ENCODE data around the gene PDE3A. TPM values are rescaled to one million over a fixed set of nuclear protein-coding genes. Genes with fewer than 3 reads are reported as not detected.

Gene PDE3A
- total RNA-seq, 1 donor, result 1.3 TPM

DNA sequence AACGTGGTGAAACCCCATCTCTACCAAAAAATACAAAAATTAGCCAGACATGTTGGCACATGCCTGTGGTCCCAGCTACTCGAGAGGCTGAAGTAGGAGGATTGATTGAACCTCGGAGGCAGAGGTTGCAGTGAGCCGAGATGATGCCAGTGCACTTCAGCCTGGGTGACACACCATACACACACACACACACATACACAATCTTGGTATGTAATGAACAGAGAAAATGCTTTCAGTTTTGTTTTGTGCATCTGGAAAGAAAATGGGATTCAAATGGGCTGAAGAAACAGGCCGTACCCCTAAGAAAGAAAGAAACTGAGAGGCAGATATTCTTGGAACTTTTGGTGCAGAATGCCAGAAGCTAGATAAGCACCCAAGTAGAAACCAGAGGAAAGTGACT lies 107.2 kb downstream of the PDE3A start:
- Histone ChIP-seq H3K4me1 (ENCODE audit: insufficient read depth, low read length) (no peaks in the 10 kb centered on the region), H3K9me3 (ENCODE audit: low read depth, low read length) (no peaks in the 10 kb centered on the region), H3K27me3 (ENCODE audit: insufficient read depth, low read length) (no peaks in the 10 kb centered on the region), H3K4me3 (ENCODE audit: low read length) (no peak overlapping the region)

DNA sequence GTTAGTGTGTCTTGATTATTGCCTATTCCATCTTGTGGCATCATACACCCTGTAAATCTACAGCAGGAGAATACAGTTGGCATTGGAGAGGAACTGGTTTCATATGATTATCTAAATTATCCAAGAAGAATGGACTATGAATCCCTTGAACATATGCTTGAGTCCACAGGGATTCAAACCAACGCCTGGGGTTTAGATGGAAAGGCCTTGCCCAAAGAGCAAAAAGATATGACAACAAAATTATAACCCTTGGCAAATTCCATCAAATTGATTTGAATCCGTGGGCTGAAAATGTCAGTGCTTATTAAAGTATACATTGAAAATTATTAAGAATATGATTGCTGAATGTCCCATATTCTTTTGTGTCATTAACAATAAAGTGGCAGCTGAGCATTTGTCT lies 108.2 kb downstream of the PDE3A start:
- no peaks in the 10 kb centered on the region for H3K27me3 ChIP-seq (ENCODE audit: insufficient read depth, low read length)
- no peak overlapping the region for H3K4me3 ChIP-seq (ENCODE audit: low read length)
- no peaks in the 10 kb centered on the region for H3K4me1 ChIP-seq (ENCODE audit: insufficient read depth, low read length)
- no peaks in the 10 kb centered on the region for H3K9me3 ChIP-seq (ENCODE audit: low read depth, low read length)

DNA sequence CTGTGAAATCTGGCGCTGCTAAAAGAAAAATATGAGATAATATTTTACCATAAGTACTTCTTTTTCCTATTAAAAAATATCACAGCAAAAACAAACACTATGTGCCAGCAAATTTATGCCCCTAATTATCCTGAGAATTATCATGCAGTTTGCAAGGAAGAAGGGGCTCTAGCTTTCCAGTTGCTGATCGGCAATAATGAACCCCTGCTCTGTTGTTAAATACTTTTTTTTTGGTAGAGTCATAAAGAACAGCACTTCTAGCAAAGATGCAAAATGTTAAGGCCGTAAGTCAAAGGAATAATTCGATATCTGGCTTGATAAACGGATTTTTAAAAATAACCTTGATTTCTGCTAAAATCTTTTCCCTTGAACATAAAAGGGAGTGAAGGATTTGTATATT lies 108.9 kb downstream of the PDE3A start:
- no peak overlapping the region for H3K4me3 ChIP-seq (ENCODE audit: low read length)
- no peaks in the 10 kb centered on the region for H3K9me3 ChIP-seq (ENCODE audit: low read depth, low read length)
- H3K4me1 ChIP-seq (ENCODE audit: insufficient read depth, low read length), result no peaks in the 10 kb centered on the region
- no peaks in the 10 kb centered on the region for H3K27me3 ChIP-seq (ENCODE audit: insufficient read depth, low read length)

DNA sequence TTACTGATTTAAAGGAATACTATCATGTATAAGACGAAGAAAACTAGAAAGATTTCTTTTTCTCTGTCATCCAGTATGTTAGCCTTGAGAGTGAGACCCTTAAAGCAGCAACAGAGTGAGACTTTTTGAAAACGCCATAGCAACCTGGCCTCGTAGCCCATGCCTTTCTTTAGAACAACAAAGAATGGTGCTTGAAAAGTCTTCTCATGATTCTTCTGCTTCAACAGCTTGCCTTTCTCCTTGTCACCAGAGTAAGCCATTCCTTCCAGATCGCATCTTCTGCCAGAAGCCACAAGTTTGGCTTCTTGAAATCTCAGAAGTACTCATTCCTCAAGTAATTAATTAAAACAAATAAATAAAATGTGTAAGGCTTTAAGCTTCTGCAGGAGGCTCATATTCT lies 109.3 kb downstream of the PDE3A start:
- Histone ChIP-seq H3K27me3 (ENCODE audit: insufficient read depth, low read length) (no peaks in the 10 kb centered on the region), H3K9me3 (ENCODE audit: low read depth, low read length) (no peaks in the 10 kb centered on the region)

DNA sequence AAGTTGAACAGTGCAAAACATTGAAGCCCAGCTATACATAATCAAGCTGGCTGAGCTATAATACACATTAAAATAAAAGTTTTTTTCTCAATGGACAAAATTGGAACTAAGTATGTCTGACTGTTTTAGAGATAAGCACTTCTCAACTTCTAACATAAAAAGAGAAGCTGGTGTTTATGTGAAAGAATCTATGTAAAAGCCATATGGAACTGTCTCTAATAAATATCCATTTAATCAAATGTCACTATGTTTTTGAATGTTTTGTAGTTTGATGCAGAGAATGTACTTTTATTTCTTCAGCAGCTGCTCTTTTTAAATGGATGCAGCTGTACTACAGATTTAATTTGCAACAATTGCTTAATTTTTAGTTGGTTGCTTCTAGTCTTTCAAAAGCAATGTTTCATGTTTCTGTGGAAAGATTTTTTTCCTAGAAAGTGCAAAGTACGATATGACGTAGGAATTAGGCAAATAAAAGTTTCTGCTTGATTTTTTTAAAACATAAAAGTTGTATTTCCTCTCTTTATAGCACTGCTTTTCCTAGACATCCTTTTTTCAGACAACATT lies 114.2 kb downstream of the PDE3A start:
- Histone ChIP-seq H3K27me3 (ENCODE audit: insufficient read depth, low read length) (no peaks in the 10 kb centered on the region), H3K4me3 (ENCODE audit: low read length) (no peak overlapping the region), H3K9me3 (ENCODE audit: low read depth, low read length) (no peaks in the 10 kb centered on the region), H3K4me1 (ENCODE audit: insufficient read depth, low read length) (no peaks in the 10 kb centered on the region)

More for the DNA sequence above, 109.3 kb downstream of the PDE3A start:
- H3K4me3 ChIP-seq (ENCODE audit: low read length), result no peak overlapping the region
- no peaks in the 10 kb centered on the region for H3K4me1 ChIP-seq (ENCODE audit: insufficient read depth, low read length)

DNA sequence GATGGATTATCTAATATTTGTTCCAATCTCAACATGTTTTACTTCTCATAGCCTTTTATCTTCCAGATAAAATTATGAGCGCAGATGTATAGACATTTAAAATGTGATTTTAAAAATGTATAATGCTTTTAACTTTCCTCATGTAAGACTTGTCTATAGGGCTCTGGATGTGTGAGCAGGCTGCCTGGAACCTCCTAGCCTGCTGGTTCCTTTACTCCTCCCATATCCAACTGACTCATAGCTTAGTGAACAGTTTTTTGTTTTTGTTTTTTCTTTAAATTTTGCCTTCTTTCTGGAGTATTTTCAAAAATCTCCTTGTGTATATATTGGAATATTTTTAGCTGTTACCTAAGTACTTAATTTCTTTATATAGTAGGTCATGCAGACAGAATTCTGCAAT lies 115.4 kb downstream of the PDE3A start:
- Histone ChIP-seq H3K27me3 (ENCODE audit: insufficient read depth, low read length) (no peaks in the 10 kb centered on the region), H3K4me1 (ENCODE audit: insufficient read depth, low read length) (no peaks in the 10 kb centered on the region), H3K4me3 (ENCODE audit: low read length) (no peak overlapping the region), H3K9me3 (ENCODE audit: low read depth, low read length) (no peaks in the 10 kb centered on the region)

DNA sequence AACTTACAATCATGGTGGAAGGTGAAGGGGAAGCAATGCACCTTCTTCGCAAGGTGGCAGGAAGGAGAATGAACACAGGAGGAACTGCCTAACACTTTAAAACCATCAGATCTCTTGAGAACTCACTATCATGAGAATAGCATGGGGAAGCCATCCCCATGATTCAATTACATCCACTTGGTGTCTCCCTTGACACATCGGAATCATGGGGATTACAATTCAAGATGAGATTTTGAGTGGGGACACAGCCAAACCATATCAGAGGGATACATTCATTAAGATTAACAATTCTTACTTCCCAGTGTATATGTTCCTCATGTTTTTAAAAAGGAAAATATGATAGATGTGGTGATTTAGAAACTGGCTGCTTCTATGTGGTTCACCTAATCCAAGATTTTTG lies 117.9 kb downstream of the PDE3A start:
- H3K4me3 ChIP-seq (ENCODE audit: low read length), result no peak overlapping the region
- no peaks in the 10 kb centered on the region for H3K9me3 ChIP-seq (ENCODE audit: low read depth, low read length)
- no peaks in the 10 kb centered on the region for H3K4me1 ChIP-seq (ENCODE audit: insufficient read depth, low read length)
- H3K27me3 ChIP-seq (ENCODE audit: insufficient read depth, low read length), result no peaks in the 10 kb centered on the region

DNA sequence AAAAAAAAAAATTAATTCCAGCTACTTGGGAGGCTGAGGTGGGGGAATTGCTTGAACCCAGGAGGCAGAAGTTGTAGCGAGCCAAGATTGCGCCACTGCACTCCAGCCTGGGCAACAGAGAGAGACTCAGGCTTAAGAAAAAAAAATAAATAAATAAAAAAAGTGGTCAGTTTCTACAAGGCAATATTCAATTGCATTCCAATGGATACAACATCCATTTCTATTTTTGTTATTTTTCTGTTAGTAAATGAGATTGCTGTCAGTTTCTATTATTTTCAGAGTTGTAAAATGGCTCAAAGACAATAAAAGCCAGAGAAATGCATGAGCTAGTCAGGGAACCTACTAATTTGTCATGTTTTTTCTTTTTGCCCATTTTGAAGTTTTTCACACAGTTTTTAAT lies 119.2 kb downstream of the PDE3A start:
- no peaks in the 10 kb centered on the region for H3K27me3 ChIP-seq (ENCODE audit: insufficient read depth, low read length)
- H3K9me3 ChIP-seq (ENCODE audit: low read depth, low read length), result no peaks in the 10 kb centered on the region
- no peak overlapping the region for H3K4me3 ChIP-seq (ENCODE audit: low read length)
- H3K4me1 ChIP-seq (ENCODE audit: insufficient read depth, low read length), result peaks cover 3% of the 10 kb centered on the region

DNA sequence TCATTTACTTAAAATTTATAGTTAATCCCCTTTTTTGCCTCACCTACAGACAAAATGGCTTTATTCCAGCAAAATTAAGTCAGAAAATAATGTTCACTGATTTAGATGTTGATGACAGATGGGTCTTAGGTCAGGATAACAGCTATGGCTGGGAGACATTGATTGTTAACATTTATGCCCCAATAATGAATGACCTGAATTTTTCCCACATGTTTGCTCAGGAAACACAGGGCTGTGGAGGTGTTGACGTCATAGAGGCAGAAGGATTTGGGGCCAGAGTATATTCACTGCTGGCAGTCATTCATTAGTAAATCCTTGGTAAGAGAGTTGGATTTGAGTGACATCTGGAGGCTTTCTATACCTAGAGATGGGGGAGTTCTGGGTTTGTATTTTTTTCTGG lies 121.3 kb downstream of the PDE3A start:
- H3K4me1 ChIP-seq (ENCODE audit: insufficient read depth, low read length), result peaks cover 5% of the 10 kb centered on the region
- H3K27me3 ChIP-seq (ENCODE audit: insufficient read depth, low read length), result no peaks in the 10 kb centered on the region
- no peak overlapping the region for H3K4me3 ChIP-seq (ENCODE audit: low read length)
- no peaks in the 10 kb centered on the region for H3K9me3 ChIP-seq (ENCODE audit: low read depth, low read length)

DNA sequence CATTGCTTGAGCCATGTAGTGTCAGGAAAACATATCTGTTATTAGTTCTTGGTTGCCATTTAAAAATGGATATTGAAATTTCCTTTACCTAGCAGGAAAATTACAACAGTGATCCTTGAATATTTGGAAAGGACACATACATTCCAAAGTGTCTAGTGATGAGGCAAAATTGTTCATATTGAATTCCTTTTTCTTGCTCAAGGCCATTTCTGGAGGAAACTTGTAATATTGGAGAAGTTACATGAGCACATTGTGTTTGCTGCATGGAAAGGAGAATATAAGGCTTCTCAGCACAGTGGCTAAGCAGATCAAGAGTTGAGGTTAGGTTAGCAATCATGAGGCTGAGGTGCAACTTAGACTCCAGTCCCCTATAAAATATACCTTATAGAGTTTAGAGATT lies 121.9 kb downstream of the PDE3A start:
- H3K27me3 ChIP-seq (ENCODE audit: insufficient read depth, low read length), result no peaks in the 10 kb centered on the region
- no peaks in the 10 kb centered on the region for H3K9me3 ChIP-seq (ENCODE audit: low read depth, low read length)
- peaks cover 5% of the 10 kb centered on the region for H3K4me1 ChIP-seq (ENCODE audit: insufficient read depth, low read length)
- H3K4me3 ChIP-seq (ENCODE audit: low read length), result no peak overlapping the region

DNA sequence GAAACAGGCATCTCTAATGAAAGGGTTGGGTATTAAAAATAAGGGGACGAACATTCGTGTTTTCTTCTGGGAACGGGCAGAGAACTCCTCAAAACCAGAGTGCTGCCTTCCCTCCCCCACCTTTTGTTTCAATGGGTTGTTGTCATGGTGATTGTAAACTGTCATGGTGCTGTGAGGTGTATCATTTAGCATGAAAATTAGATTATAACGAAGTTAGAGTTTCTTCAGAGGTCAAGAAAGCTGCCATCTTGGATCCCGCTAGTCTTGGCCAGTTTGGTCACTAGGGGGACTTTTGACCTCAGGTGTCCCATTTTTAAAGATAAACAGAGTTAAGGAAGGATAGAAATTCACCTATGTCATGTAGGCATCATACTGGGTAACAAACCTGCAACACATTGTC lies 123.0 kb downstream of the PDE3A start:
- H3K4me3 ChIP-seq (ENCODE audit: low read length), result no peak overlapping the region
- no peaks in the 10 kb centered on the region for H3K9me3 ChIP-seq (ENCODE audit: low read depth, low read length)
- H3K27me3 ChIP-seq (ENCODE audit: insufficient read depth, low read length), result no peaks in the 10 kb centered on the region
- peaks cover 5% of the 10 kb centered on the region for H3K4me1 ChIP-seq (ENCODE audit: insufficient read depth, low read length)

DNA sequence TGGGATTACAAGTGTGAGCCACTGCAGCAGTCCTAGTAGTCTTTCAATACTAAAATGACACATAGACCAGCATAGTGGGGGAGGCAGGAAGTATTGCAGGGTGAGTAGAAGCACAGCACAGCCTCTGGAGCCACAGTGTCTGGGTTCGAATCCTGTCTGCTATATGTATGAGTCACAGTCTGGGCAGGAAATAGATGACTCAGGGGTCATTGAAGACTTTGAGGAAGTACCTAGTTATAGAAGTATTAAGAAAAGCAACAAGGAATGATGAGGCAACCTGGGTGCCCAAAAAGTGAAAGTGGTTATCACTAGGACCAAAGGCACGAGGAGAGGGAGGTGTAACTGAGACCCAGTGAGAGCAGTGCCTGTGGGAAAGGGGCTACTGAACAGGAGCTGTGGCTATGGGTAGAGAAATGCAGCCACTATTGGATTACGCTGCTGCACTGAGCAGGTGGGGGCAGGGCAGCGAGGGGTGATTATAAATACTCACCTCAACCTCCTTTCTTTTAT lies 124.0 kb downstream of the PDE3A start:
- H3K9me3 ChIP-seq (ENCODE audit: low read depth, low read length), result no peaks in the 10 kb centered on the region
- no peaks in the 10 kb centered on the region for H3K27me3 ChIP-seq (ENCODE audit: insufficient read depth, low read length)
- H3K4me3 ChIP-seq (ENCODE audit: low read length), result no peak overlapping the region
- peaks cover 5% of the 10 kb centered on the region for H3K4me1 ChIP-seq (ENCODE audit: insufficient read depth, low read length)

DNA sequence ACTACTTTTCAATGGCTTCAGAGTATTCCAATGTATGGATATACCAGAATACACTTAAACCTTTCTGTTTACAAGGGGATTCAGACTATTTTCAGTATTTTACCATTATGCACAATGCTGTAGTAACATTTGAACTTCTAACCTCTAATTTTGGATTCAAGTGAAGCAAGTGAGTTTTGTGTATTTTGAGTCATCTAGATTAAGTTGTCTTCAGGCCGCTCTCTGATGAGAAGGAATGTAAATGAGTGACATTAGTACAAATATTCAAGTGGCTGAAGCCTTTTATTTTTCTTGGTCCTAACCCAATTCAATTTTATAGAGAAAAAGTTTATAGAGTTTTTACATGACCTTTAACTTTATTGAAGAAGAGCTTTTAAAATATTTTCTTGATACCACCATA lies 125.6 kb downstream of the PDE3A start:
- H3K27me3 ChIP-seq (ENCODE audit: insufficient read depth, low read length), result no peaks in the 10 kb centered on the region
- no peaks in the 10 kb centered on the region for H3K9me3 ChIP-seq (ENCODE audit: low read depth, low read length)
- H3K4me3 ChIP-seq (ENCODE audit: low read length), result no peak overlapping the region

DNA sequence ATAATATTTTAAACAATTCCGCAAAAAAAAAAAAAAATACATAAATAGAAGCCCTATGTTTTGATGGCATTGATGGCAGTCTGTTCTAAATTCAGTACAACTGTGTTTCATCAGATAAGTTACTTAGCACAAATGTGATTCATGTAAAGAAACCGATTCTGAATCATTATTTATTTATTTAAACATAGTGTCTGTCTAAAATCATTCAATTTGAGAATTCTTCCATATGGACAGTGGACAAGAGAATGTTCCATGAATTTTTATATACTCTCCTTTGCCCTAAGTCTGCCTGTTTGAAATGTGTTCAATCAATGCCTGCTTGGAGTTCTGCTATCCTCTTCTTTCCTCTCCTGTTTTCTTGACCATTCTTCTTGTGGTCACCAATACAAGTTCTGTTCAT lies 126.5 kb downstream of the PDE3A start:
- no peaks in the 10 kb centered on the region for H3K9me3 ChIP-seq (ENCODE audit: low read depth, low read length)
- peaks cover 5% of the 10 kb centered on the region for H3K4me1 ChIP-seq (ENCODE audit: insufficient read depth, low read length)
- H3K27me3 ChIP-seq (ENCODE audit: insufficient read depth, low read length), result no peaks in the 10 kb centered on the region

More for the DNA sequence above, 125.6 kb downstream of the PDE3A start:
- peaks cover 5% of the 10 kb centered on the region for H3K4me1 ChIP-seq (ENCODE audit: insufficient read depth, low read length)

DNA sequence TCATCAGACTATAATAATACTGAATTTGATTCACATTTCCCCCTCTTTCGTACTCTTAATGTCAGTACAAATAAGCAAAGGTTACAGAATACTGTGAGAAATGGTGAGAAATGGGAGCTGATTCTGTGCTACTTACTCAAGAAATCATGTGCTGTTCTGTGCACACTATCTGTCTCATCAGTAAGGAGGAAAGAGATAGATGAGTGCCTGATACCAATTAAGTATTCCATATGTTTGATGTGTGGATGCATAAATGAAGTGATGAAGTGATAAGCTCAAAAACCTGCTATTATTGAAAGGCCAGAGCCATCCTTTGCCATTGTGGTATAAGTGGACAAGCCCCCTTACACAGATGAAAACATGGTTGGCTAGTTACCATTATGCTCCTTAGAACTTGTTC lies 127.7 kb downstream of the PDE3A start:
- no peaks in the 10 kb centered on the region for H3K9me3 ChIP-seq (ENCODE audit: low read depth, low read length)
- no peak overlapping the region for H3K4me3 ChIP-seq (ENCODE audit: low read length)
- no peaks in the 10 kb centered on the region for H3K27me3 ChIP-seq (ENCODE audit: insufficient read depth, low read length)
- peaks cover 5% of the 10 kb centered on the region for H3K4me1 ChIP-seq (ENCODE audit: insufficient read depth, low read length)

More for the DNA sequence above, 126.5 kb downstream of the PDE3A start:
- H3K4me3 ChIP-seq (ENCODE audit: low read length), result no peak overlapping the region

DNA sequence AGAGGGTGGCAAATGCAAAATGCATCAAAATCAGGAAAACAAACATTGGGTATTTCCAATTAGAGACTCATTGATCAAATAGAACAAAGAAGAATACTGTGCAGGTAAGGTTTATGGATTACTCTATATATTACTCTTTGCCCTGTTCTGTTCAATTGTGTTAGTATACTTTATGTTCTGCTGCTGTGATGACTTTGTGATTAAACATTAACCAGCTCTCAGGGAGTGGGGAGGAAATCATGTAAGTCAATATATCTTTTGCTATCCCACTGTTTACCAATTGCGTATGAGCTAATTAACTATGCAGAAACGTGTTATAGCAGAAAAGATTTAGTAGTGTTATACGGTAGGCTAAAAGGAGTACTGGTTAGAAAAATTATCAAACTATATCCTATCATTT lies 129.4 kb downstream of the PDE3A start:
- H3K27me3 ChIP-seq (ENCODE audit: insufficient read depth, low read length), result no peaks in the 10 kb centered on the region
- no peaks in the 10 kb centered on the region for H3K9me3 ChIP-seq (ENCODE audit: low read depth, low read length)
- no peak overlapping the region for H3K4me3 ChIP-seq (ENCODE audit: low read length)
- peaks cover under 1% of the 10 kb centered on the region for H3K4me1 ChIP-seq (ENCODE audit: insufficient read depth, low read length)

Data from mononuclear cell (primary cell).